HL-60/S4 (cell line): ENCODE measurements around the gene GALNT2.

ENCODE experiments used
- in situ Hi-C: fragments of 300-500 bp; cut with MboI; formaldehyde crosslinking; loops from 2 replicates; pipeline ENCODE4 v1.14.3; 2022; ENCODE audit warnings: low sequenced_read_pairs

GALNT2 gene

GRCh38 chr1:230248016-230248888, 181.2 kb downstream of the GALNT2 start:
- in situ Hi-C loops, result no loop called here

GRCh38 chr1:230248889-230249270, 181.8 kb downstream of the GALNT2 start:
- in situ Hi-C loops, result no loop called here

DNA sequence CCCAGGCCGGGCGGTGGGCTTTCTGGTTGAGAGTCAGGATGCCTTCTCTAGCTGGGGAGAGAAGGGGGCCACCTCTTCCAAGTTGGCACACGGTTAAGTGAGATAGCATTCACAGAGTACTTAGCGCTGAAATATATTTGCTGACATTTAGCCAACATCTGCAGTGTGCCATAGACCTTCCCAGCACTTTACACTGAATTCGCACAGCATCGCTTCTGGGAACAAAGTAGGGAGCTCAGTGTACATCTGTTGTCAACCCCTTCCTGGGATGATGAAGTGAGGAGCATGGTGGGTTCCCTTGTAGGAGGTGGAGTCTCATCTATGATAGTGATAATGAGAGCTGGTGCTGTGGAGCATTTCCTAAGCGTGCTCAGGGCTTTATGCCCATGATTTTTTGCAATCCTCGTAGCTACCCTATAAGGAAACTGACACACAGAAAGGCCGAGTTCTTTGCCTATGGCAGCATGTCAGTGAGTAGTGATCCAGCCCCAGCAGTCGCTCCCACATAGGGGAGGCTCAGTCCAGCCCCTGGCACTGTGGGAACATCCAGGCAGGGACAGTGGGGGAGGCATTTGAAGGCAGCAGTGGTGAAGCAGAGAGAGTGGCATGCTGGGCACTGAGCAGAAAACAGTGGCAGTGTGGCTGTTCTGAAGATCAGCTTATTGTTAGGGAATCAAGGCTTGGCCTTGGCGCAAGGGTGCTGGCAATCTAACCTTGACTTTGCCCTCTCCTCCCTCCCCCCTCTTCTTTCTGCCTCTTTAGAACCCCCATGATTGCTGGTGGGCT, 182.8 kb downstream of the GALNT2 start:
- in situ Hi-C loops, result no loop called here

- in situ Hi-C loops, result no loop called here
Measured at GRCh38 chr1:230250666-230251065, 183.6 kb downstream of the GALNT2 start.

DNA sequence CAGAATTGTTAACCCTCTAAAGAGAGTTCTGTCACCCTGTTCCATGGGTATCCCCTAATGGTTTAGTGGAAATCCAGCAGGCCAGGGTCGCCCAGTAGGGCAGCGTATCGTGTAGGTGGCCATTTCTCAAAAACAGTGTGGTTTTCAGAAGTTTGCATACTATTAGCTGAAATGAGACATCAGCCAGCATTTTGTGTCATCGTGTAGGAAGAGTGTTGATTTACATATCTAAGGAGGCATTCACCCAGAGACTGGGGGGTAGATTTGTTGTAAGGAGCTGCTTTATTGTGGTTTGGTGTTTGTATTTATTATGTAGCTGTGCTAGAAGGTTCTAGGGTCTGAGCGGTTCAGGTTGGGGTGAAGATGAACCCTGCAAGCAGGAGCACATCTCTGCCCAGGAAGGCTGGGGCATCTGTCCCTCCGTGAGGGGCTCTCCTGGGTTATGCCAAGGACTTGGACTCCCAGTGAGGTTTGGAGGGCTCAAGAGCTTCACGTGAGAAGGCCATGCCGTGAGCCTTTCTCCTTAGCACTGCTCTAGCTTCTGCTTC, 184.7 kb downstream of the GALNT2 start:
- in situ Hi-C loops, result no loop called here

DNA sequence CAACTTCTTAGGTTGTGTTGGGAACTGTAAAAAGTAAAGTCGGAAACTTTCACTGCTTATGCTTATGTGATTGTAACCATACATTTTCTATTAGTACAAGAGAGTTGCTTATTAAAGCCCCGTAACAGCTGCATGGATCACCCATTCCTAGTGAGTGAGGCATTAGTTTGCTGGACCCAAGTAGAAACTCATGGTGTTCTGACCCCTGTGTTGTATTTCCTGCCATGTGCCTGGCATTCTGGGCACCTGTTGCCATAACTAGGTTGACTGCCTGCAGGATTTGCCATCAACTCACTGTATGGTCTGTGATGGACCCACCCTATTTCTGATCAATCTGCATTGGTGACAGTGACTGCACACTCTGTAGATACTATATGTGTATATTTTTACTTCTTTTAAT, 186.1 kb downstream of the GALNT2 start:
- in situ Hi-C loops, result no loop called here

GRCh38 chr1:230254265-230254664, 187.2 kb downstream of the GALNT2 start:
- in situ Hi-C loops, result no loop called here

GRCh38 chr1:230255116-230255515, 188.1 kb downstream of the GALNT2 start:
- in situ Hi-C loops, result no loop called here

GRCh38 chr1:230255991-230256390, 189.0 kb downstream of the GALNT2 start:
- in situ Hi-C loops, result no loop called here

DNA sequence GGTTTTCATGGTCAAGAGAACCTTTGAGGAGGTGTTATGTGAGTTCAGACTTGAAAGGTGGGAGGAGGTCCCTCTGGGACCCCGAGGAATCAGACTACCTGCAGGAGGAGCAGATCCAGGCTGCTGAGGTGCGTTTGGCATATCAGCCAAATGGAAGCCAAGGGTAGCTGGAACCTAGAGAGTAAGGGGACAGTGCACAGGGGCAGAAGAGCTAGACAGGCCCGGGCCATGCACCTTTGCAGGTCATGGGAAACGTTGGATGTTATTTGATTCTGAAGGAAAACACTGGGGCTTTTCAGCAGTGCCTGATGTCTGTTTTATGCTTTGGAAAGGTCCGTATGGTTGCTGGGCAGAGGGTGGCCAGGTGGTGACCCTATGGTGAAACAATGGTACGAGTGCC, 189.9 kb downstream of the GALNT2 start:
- in situ Hi-C loops, result no loop called here

DNA sequence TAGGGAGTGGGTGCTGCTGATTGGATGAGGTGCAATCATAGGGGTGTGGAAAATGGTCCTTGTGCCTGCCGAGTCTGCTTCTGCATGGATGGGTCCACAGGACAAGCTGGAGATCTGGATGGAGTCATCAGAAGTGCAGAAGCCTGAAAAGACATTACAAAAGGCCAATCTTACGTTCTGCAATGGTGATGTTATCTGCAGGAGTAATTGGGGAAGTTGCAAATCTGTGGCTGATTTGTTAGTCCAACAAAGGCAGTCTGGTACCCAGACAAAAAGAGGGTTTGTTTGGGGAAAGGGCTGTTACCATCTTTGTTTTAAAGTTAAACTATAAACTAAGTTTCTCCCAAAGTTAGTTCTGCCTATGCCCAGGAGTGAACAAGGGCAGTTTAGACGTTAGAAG, 192.6 kb downstream of the GALNT2 start:
- in situ Hi-C loops, result no loop called here

DNA sequence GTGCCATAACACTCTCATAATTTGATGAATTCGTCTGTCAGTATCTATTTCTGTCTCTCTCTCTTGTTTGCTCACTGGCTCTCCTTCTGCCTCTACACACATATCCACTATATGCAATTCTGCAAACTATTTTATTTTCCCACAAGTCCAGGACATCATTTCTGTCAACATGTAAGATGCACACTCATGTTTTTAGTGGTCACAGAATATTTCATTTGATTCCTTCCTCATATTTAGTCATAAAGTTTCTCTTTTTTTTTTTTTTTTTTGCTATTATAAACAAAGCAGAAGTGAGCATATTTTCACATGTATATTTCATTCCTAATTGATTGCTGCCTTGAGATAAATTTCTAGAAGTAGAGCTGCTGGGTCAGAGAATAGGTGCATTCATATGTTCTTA, 193.8 kb downstream of the GALNT2 start:
- in situ Hi-C loops, result no loop called here

DNA sequence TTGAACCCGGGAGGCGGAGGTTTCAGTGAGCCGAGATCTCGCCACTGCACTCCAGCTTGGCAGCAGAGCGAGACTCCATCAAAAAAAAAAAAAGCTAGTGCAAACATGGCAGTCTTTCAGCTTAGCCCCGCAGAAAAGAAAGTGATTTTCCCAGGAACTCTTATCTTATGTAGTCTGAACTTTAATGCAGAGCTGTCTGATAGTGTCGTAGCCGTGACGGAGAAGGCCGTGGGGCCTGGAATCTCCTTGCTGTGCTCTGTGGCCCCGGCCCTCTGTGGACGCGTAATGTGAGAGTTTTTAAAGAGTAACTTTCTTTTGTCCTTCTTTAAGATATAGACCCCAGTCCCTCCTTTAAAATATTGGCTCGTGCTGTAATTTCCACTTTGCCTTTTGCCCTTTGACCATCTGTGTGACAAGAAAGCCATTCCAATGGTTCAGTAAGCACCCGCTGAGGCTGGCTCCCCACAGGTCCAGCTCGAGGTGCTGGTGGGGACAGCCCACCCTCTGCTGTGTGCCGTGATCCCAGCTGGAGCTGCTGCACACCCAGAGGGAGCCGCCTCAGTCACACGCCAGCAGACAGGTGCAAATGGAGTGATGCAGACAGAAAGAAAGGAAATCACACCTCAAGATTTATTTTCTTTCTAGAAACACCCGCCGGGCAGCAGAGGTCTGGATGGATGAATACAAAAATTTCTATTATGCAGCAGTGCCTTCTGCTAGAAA, 195.1 kb downstream of the GALNT2 start:
- in situ Hi-C loops, result no loop called here

GRCh38 chr1:230262867-230263567, 196.0 kb downstream of the GALNT2 start:
- in situ Hi-C loops, result no loop called here

- in situ Hi-C loops, result no loop called here
Measured at GRCh38 chr1:230263568-230264195, 196.6 kb downstream of the GALNT2 start.

DNA sequence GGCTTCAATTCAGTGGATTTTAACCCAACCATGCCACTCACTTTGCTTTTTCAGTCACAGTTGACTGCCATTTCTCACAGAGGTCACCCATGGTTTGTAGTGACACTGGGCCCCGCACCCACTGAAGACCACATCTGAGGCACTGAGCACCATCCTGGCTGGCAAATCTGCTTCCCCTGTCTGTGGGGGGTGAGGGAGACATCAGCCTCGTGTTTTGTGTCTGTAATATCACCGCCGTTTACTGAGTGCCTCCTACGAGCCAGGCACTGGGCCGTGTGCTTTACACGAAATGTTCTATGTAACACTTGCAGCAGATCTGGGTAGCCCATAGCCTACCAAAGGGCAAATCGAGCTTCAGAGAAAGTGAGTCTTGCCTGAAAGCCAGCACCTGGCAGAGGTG, 197.3 kb downstream of the GALNT2 start:
- in situ Hi-C loops, result no loop called here

- in situ Hi-C loops, result no loop called here
Measured at GRCh38 chr1:230265200-230266115, 198.4 kb downstream of the GALNT2 start.

DNA sequence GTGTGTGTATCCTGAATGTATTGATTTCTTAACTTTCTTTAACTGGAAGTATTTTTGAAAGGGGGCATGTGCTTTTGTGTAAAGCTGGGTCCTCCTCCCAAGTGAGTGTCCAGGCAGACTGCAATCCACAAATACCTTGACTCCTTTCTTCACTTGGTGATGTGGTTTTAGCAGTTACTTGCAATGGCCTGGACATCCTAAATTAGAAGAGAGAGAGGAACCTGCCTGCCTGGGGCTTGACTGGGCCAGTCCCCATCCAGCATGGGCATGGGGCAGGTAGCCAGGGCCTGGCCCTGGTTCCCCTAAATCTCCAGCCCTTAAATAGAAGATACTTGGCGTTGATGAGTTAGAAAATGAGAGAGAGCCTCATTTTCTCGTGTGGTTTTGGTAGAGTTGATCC, 199.4 kb downstream of the GALNT2 start:
- in situ Hi-C loops, result no loop called here
